Fibroblast of skin of scalp (primary cell): Measurements from ENCODE around the gene RBFA.

ENCODE experiments used
- DNase-seq: peaks from one replicate; pipeline ENCODE4 v3.0.0-alpha.2; 2013

The RBFA gene

DNA sequence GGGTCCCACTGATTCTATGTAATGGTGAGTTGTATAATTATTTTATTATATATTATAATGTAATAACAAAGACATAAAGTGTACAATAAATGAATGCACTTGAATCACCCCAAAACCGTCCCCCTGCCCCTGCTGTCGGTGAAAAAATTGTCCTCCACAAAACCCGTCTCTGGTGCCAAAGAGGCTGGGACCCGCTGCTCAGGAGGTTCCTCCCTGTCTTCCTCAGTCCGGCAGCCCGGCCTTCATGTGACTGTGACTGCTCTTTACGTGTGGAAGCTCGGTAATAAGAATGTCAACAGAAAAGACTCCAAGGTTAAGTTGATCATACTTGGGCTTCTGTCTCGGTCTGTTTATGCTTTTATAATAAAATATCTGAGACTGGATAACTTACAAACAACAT is 42.1 kb downstream of the RBFA start:
- DNase-seq, result no peak

DNA sequence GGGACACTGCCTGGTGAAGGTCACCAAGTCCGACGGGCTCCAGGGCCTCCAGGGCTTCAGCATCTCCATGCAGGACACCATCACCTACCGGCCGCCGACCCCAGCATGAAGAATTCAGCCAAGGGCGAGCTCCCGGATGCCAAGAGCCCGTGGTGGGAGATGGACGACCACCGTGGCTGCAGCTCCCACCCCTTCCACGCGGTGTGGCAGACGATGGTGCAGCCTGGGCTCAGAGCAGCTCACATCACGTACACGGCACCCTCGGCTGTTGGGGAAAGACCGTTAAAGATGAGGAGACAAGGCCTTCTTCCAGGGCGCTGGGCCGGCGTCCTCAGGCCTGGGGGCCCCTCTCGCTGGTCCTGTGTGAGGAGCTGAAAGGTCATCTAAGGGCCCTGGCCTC is 43.6 kb downstream of the RBFA start:
- no peak for DNase-seq
